Measurements from ENCODE around the gene MECR. TPM values are rescaled to one million over a fixed set of nuclear protein-coding genes. Genes with fewer than 3 reads are reported as not detected.

Gene MECR
- total RNA-seq, 6 donors from 2014 or later = 16.7 to 30.1 (median 18.5) TPM

DNA sequence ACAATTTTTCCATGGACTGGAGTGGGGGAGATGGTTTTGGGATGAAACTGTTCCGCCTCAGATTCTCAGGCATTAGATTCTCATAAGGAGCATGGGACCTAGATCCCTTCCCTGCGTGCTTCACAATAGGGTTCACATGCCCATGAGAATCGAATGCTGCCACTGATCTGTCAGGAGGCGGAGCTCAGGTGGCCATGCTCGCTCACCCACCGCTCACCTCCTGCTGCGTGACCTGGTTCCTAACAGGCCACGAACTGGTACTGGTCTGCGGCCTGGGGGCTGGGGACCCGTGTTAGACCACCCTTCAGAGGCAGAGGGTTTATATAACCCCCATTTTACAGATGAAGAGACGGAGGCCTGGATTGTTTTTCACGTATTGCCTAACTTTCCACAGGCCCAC lies 32.7 kb downstream of the MECR start:
- WGBS, 2 donors = 94 to 95% methylated on average over 8 to 12 of the region's 12 CpGs
- TF ChIP-seq EP300 (IDR thresholded peaks at IDR 0.05) = no peak
- TF ChIP-seq POLR2A (IDR thresholded peaks at IDR 0.05) = no peak
- no peak for TF ChIP-seq CTCF (IDR thresholded peaks at IDR 0.05)
- no peak for TF ChIP-seq POLR2AphosphoS5 (IDR thresholded peaks at IDR 0.05)
- DNase-seq = no peak
- Histone ChIP-seq H3K9me3 (no peaks in the 10 kb centered on the region), H3K4me3 (no peak overlapping the region), H3K4me1 (peaks cover 12 to 18% (median 13%) of the 10 kb centered on the region in 4 donors), H3K36me3 (peaks cover 0 to 67% (median 14%) of the 10 kb centered on the region in 4 donors), H3K27ac (no peak overlapping the region), H3K27me3 (no peaks in the 10 kb centered on the region)
- no peak for ATAC-seq (ENCODE audit: low FRiP score in 2 of 2)

DNA sequence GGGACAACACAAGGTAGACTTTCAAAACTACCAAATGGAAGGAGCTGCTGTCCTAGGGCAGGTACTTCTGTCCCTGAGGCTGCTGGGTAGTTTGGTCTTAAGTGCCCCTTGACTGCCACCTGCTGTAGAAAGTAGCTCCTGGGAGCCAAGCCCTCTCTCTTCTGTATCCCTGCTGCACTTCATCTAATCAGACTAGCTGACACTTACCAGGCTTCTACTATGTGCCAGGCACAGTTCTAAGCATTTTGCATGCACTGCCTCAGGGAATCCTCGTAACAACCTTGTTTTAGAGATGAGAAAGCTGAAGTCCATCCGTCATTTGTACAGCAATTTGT lies 33.2 kb downstream of the MECR start:
- Histone ChIP-seq H3K36me3 (peaks cover 0 to 70% (median 14%) of the 10 kb centered on the region in 4 donors), H3K4me3 (no peak overlapping the region), H3K9me3 (no peaks in the 10 kb centered on the region), H3K27ac (no peak overlapping the region), H3K27me3 (no peaks in the 10 kb centered on the region), H3K4me1 (peaks cover 10 to 17% (median 11%) of the 10 kb centered on the region in 4 donors)
- TF ChIP-seq POLR2AphosphoS5 (IDR thresholded peaks at IDR 0.05) (no peak), POLR2A (IDR thresholded peaks at IDR 0.05) (no peak), EP300 (IDR thresholded peaks at IDR 0.05) (no peak), CTCF (IDR thresholded peaks at IDR 0.05) (peak in 3 of 6 experiments; percentile 13 to 42 (median 16))
- 71% methylated on average over 2 of the region's 2 CpGs for WGBS, 2 donors
- ATAC-seq (ENCODE audit: low FRiP score in 2 of 2) (peak; percentile 45 to 71), DNase-seq (peak in 1 of 2 donors; percentile 73)

GRCh38 chr1:29196863-29197589 lies 33.7 kb downstream of the MECR start:
- H3K4me3 ChIP-seq = no peak overlapping the region
- WGBS, 2 donors = 89 to 93% methylated on average over 7 of the region's 7 CpGs
- H3K36me3 ChIP-seq = peaks cover 0 to 70% (median 14%) of the 10 kb centered on the region in 4 donors
- peaks cover 5 to 11% (median 6%) of the 10 kb centered on the region in 4 donors for H3K4me1 ChIP-seq
- no peaks in the 10 kb centered on the region for H3K27me3 ChIP-seq
- no peaks in the 10 kb centered on the region for H3K9me3 ChIP-seq
- DNase-seq = no peak
- ATAC-seq (ENCODE audit: low FRiP score in 2 of 2) = no peak
- no peak for TF ChIP-seq POLR2A (IDR thresholded peaks at IDR 0.05)
- no peak for TF ChIP-seq POLR2AphosphoS5 (IDR thresholded peaks at IDR 0.05)
- TF ChIP-seq CTCF (IDR thresholded peaks at IDR 0.05) = no peak
- TF ChIP-seq EP300 (IDR thresholded peaks at IDR 0.05) = no peak
- H3K27ac ChIP-seq = no peak overlapping the region

GRCh38 chr1:29195881-29196291 lies 34.8 kb downstream of the MECR start:
- no peaks in the 10 kb centered on the region for H3K27me3 ChIP-seq
- no peak for ATAC-seq (ENCODE audit: low FRiP score in 2 of 2)
- H3K4me3 ChIP-seq = no peak overlapping the region
- no peak for TF ChIP-seq EP300 (IDR thresholded peaks at IDR 0.05)
- no peak for TF ChIP-seq CTCF (IDR thresholded peaks at IDR 0.05)
- TF ChIP-seq POLR2AphosphoS5 (IDR thresholded peaks at IDR 0.05) = no peak
- no peak for TF ChIP-seq POLR2A (IDR thresholded peaks at IDR 0.05)
- 58 to 84% methylated on average over 5 to 8 of the region's 8 CpGs for WGBS, 2 donors
- DNase-seq = no peak
- peaks cover 0 to 70% (median 9%) of the 10 kb centered on the region in 4 donors for H3K36me3 ChIP-seq
- no peak overlapping the region for H3K27ac ChIP-seq
- H3K9me3 ChIP-seq = no peaks in the 10 kb centered on the region
- no peaks in the 10 kb centered on the region for H3K4me1 ChIP-seq

All from upper lobe of left lung (tissue), 6 donors.